ENCODE data around the gene LRP8.
A peak's percentile ranks its signal among the peaks of the same experiment; 100 is the strongest.

DNA sequence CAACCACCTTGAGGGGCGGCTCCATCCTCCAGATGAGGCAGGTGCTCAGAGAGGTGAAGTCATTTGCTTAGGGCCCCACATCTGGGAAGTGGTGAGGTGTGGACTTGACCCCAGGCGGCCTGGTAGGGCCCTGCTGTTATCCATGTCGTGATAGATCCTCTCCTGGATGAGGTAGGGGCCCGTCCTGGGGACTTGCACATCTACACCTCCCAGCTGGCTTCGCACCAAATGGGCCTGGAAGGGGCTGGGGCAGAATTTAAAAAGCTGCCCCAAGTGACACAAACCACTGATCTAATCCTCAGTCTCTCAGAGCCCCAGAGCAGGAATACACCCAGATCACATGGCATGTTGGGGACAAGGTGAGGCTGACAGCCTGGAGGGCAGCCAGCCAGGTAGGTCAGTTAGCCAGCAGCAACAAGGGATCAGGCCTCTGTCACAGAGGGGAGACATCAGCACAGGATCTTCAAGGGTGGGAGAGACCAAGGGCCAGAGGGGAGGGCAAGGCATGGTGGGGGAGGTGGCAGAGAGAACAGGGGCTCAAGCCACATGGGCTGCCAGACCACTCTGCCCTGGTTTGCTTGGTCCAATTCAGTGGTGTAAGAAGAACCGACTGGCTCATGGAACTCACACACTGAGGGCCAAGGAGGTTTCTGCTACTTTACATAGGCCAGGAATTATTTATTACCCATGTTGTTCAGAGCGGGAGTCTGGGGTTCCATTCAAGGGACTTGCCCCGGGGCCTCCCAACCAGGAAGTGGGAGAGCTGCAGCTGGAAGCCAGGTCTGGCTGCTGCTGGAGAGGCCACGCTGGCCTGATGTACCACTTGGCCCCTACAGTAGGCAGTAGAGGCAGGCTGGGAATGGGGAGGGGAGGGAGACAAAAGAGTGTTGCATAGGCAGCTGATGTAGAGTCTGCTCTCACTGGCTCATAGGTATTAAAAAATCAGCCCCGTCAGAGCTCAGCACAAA lies 12.1 kb downstream of the LRP8 start:
- TF ChIP-seq POLR2AphosphoS5 (IDR thresholded peaks at IDR 0.05; ENCODE audit: low read depth, low read length) (no peak), POLR2A (IDR thresholded peaks at IDR 0.05; ENCODE audit: low read depth, low read length) (no peak), TAF1 (IDR thresholded peaks at IDR 0.05; ENCODE audit: low read depth, low read length) (no peak), SPI1 (IDR thresholded peaks at IDR 0.05; ENCODE audit: low read depth, low read length) (peak; percentile 16; the same call in 1 of the 2 replicates)

Measured in GM12891 (cell line).